GM21529 (cell line): Measurements from ENCODE around the gene TBC1D17.

Experiments used
- ATAC-seq: cut with Tn5 transposase; IDR thresholded peaks from one replicate; pipeline ENCODE4 v1.9.1; 2021; ENCODE audit not compliant: unreplicated experiment

Gene TBC1D17

DNA sequence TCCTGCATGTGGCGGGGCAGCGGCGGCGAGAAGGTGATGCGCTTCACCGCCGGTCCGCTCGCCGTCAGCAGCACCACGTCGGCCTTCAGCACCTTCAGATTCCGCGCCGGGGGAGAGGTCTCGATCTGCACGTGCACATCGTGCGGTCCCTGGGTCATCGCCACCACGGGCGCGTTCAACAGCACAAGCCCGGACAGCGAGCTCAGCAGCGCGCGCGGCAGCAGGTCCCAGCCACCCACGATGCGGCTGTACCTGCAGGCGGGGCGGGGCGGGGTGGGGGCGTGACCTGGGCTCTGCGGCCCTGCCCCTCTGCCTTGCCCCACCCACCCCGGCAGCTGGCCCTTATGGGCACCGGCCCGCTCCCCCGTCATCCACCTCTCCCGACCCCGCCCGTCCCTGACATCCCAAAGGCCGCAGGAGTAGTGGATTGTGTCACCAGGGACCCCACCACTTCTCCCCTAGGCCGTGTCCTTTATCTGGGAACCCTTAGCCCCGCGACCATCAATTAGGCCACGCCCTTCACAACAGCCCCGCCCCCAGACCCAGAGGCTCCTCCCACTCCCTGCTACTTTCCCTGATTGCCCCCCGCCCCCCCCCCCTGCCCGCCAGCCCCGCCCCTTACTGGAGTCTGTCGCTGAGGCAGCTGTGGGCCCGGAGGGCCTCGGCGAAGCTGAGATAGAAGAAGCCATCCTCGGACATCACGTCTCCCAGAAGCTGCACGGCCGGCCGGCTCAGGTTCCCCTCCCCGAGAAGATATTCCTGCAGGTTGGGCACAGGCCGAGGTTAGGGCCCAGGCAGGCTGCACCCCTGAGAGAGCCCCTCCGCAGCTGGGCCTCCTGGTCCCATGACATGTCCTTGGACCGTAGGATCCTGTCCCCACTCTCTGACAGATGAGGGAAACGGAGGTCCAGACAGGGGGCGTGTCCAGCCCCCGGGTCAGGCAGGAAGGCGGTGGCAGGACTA is 13.1 kb downstream of the TBC1D17 start:
- ATAC-seq: no peak

DNA sequence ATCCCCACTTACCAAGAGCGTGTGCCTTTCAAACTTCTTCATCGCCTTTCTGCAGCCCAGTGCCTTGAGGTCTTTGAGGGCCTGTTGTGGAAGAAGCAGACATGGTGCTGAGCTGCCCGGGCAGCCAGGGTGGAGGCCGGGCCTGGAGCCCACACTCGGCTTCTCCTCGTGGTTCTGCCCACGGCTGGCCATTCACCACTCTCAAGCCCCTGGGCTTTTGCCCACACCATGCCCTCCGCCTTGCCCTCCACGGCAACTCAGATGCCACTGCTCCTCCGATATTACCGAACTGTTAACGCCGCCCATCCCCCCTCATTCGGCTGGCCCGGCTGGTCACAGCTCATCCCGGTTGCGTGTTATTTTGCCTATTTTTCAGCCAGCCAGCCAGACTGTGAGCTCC is 13.9 kb downstream of the TBC1D17 start:
- no peak for ATAC-seq

DNA sequence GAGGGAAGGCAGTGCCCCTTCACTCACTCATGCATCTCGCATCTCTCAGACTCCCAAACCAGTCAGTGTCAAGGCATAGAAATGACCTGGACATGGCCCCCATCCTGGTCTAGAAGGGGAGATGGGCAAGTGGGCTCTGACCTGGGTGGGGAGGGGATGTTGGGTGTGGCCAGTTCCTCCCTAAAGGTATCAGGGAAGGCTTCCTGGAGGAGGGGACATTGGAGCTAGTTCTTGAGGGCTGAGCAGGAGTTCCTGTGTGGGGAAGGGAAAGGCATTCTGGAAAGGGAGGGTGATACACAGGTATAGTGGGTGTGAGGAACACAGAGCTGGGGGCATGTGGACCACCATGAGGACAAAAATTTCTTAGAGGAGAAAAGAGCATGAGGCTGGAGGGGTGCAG is 15.2 kb downstream of the TBC1D17 start:
- no peak for ATAC-seq

DNA sequence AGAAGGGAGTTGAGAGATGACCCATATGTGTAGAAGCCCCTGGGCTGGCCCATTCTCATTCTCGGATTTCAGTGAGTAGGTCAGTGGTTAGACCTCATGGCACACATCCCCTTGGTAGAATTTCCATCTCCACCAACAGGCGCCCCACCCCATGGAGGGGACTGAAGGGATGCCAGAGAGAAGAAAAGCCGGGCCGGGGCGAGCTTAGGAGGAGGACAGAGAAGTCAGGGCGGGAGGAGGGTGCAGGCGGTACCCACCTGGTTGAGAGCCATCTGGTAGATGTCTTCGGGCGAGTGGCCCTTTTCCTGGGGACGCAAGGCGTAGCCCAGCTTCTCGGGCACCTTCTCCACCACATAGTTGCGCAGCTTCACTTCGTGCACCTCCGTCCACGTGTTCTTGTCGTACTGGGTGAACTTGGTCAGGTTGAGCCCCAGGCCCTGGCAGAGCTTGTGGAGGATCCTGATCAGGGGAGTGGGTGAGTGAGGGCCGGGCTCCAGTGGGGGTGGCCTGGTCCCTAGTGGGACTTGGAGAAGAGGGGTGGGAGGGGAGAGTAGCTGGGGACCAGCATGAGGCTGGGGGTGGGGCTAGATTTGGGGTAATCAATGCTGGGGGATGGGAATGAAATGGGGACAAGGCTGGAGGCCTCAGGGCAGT is 16.6 kb downstream of the TBC1D17 start:
- ATAC-seq: no peak

DNA sequence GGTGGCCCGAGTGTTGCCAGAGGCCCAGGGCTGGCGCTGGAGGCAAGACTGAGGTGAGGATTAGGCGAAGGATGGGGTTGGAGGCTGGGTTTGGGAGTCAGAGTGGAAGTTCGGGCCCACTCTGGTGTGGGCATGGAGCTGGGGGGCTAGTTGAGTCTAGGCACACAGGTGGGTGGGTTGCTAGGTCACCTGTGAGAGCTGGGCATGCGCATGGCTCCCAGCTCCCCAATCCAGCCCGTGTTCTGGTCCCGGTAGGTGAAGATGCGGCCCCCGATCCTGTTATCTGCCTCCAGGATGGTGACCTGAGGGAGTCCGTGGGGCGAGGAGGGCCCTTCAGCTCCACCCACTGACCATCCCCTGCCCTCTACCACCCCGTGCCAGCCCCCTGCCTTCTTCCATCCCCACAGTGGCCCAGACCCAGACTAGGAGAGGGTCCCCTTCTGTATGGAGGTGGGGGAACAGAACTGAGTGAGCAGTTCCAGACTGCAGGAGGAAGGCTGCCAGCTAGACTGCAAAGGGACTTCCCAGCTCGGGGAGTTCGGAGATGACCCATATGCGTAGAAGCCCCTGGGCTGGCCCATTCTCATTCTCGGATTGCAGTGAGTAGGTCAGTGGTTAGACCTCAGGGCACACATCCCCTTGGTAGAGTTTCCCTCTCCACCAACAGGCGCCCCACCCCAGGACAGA is 17.5 kb downstream of the TBC1D17 start:
- ATAC-seq: no peak

DNA sequence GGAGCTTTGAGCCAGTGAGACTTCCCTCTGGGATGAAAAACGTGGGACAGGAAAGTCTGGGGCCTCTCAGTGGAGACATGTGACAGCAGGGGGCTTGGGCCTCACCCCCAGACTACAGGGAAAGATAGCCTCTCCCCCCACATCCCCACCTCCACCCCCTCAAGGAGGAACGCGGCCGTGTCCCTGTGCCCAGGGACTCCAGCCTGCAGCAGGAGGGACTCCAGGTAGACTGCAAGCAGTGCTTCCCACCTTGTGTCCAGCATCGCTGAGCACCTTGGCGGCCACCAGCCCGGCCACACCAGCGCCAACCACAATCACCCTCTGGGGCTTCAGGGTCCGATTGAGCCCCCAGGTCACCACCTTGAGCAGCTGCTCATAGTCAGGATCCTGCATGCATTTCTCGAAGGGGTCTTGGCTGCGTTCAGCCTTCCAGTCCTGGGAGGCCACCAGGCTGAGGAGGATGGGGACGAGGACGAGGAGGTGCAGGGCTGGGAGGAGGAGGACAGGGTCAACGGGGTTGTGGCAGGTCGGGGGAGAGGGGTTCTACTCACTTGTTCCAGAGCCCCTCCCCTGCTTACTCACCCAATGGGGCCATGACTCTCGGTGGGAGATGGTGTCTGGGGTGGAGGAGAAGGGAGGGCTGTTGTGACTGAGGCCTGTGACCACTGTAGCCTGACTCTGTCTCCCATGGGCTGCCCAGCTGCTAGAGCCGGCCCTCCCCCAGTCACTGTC is 18.2 kb downstream of the TBC1D17 start:
- no peak for ATAC-seq

DNA sequence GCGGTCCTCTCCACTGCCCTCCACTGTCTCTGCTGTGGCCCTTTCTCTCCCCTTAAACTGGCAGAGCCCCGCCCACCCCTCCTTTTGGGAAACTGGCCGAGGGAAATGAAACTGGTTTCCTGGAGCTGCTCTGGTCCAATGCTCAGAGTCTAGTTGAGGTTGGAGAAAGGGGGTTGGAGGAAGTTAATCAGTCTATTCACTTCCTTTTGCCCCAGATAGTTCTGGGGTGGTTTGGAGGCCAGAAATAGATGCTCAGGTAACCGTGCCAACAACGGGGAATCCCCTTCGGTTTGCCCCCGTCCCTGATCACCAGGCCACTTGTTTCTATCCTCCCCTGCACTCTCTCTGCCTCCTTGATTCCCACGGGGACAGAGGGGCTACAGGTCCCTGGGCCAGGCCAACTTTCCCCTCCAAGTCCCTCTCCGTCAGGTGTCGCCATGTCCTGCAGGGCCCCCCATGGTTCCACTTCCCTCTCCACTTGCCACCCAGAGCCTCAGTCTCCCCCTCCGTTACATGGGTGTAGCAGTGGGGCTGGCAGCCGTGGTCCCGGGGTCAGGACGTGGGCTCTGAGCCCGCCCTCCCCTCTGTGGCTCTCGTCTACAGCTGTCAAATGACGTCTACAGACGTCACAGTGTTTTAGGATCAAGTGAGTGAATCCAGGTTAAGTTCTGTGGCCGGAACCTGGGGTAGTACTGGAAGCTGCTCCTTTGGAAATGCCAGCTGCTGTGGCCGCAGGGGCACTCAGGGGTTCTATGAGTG is 19.5 kb downstream of the TBC1D17 start, which contains the start of gene IL4I1:
Gene IL4I1 (minus strand): TSS at position 25 of the 759 bp plus-strand sequence. CDS start 727 bp downstream, outside the sequence.
- ATAC-seq: peak; percentile 47

DNA sequence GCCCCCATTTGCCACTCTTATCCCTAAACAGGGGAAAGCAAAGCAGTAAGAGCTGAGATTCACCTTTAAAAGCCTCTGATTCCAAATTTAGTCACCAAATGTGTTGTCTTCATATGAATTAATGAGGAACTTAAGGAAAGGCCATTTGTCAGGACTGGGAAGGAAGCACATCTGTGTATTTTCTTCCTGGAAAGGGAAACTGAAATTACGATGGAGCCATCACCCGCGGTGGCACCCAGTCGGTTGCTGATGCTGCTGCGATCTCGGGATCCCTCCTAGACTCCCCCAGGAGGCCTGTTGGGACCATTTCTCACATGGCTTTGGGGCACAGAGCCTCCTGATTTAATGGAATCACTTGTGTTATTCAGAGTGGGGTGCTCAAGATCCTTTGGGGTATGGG is 26.6 kb downstream of the TBC1D17 start:
- ATAC-seq: no peak

DNA sequence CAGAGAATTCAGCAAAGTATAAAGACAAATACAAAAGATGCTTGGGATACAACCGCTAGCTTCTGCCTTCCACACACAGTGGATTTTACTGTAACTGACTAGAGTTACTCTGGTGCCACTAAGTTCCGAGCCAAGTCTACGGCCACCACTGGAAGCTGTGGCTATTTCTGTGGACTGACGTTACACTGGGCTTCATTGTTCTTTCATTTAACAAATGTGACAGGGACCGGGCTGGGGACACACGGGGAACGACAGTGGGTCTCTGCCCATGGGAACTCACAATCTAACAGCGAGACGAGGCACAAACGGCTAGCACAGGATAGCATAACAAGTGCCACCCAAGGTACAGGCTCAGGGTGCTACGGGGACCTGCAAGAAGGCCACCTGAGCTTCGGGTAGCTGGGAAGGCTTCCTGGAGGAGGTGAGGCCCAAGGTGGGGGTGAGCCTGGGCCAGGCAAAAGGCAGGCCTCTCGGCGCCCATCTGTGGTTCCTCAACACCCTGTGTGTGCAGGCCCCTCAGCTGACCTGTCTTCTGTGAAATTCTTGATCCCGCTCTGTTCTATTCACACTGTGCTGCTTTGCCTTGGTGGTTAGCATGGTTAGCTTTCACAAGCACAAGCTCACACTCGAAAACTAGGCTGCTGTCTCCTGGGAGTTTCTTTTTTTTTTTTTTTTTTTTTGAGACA is 29.5 kb downstream of the TBC1D17 start:
- ATAC-seq: no peak

DNA sequence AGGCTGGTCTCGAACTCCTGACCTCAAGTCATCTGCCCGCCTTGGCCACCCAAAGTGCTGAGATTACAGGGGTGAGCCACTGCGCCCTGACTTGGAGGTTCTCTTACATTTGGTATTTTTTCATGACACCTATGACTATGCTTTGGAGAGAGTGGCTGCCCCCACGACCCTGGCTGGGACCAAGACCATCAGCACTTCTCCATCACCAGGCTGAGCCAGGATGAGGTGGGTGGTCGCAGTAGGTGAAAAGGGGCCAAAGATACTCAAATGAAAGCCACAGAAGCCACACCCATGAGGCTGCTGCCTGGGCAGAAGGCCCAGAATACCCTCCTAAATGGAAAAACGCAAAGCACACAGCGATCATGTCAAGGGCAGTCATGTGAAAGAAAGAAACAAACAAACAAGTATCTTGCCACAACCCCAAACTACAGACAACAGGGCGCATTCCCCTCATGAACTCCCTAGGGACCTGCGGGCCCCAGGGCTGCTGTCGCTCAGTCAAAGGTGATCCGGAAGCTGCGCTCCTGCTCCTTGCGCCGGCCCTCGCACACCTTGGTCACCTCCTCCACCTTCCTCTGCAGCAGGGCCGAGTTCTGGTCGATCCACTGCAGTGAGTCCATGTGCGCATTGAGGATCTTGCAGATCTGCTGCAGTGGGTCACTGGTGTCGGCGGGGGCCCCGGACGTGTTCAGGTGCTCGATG is 30.4 kb downstream of the TBC1D17 start:
- ATAC-seq: no peak

DNA sequence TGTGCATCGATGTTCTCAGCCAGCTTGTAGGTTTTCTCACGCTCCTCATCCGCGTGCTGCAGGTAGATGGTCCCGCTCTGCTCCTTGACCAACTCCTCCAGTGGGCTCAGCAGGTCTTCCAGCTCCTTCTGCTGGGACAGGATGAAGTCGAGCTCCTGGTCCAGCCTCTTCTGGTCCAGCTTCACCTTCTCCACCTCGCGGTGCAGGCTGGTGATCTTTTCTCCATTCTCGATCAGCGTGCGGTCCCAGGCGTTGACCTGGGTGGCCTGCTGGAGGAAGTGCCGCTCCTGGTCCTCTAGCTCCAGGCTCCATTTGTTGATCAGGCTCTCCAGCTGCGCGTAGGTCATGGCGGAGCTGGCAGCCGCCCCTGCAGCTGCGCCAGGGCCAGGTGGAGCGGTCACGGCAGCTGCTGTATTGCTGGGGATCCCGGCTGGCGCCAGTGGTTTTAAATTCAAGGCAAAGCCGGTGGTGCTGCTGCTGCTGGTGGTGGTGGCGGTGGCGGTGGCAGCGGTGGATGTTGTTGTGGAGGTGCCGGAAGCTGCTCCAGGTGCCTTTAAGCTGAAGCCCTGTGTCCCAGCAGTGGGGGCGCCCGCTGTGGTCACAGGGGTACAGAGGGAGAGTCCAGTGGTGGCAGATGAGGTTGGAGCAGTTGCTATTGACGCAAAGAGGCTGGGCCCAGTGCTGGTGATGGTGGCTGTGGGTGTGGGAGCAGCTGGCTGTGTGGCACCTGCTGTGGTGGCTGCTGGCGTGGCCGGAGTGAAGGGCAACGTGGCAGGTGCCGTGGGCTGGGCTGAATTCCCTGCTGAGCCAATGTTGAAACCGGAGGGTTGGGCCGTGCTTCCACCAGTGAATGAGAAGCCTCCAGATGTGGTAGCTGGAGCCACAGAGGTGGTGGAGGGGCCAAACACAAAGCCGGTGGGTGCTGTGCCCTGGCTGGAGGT is 31.2 kb downstream of the TBC1D17 start:
- no peak for ATAC-seq

DNA sequence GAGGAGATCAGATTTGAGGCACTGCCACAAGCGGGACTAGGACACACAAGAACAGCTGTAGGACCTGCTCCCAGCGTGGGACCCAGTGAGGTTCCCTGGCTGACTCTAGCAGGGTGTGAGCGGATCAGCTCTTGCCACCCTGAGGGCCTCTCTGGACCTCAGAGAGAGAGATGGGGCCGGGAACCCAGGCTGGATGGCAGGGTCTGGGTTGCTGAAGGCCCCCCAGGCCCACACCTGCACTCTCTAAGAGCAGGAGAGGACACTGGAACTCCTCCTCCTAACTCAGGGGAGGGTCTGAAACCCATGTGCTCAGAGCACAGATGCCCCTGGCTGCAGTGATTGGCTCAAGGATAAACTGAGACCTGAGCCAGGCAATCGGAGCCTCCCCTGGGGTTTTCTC is 32.7 kb downstream of the TBC1D17 start:
- ATAC-seq: no peak

DNA sequence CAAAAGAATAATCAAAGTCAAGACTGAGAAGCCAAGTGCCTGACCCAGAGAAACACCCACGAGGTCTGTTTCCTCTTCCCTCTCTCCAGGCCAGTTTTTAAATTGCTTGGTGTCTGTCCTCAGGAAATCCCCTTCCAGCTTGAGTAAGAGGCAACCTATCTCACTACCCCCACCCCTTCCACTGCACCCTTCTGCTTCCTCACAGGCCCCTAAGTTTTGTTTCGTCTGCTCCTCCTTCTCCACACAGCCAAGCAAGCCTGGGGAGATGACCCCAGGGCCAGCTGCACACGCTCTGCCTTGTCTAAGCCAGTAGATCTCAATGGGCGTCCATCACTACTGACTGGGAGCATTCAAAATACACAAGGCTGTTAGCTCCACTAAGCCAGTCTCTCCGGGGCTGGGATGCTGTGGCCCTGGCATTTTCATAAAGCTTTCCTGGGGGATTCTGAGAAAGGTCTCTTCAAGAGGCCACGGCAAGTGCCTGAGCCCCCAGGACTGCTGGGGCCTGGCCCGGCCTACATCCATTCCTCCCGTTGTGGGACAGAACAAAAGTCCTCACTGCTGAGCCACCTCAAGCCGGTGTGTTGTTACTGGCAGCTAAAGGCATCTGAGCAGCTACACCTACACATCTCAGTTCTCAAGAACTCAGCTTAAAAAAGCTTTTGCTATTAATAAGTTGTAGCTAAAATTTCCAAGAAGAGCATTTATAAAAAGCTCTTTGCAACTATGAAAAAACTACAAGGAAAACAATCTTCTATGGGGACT is 34.1 kb downstream of the TBC1D17 start:
- ATAC-seq: peak; percentile 39

DNA sequence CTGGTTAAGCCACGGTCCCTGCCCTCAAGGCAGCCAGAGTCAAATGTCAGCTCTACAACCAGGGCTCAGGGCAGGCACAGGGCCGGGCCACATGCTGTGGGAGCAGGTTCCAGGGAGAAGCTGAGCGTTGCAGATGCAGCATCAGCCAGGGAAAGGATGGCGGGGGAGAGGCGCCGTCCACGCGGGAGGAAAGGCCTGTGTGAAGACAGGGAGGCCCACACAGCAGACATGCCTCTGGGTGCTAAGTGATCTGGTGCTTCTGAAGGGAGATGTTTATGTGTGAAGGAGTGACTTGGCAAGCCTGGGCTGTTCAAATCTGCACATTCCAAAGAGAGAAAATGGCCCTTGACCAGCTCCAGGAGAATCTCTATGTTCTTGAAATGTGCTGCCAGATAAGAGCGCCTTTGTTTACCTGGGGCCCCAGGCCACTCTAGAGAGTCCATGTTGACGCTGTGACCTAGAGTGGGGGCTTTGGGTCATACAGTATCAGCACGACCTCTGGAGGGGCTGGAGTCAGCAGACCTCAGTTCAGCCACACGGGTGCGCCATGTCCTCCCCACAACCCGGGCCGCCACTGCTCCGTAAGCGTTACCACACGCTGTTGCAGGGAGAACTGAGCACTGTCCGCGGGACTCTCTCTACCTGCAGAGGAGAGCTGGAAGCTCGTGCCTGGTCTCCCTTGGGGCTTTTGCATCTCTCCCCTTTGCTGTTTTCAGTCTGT is 35.6 kb downstream of the TBC1D17 start:
- no peak for ATAC-seq

DNA sequence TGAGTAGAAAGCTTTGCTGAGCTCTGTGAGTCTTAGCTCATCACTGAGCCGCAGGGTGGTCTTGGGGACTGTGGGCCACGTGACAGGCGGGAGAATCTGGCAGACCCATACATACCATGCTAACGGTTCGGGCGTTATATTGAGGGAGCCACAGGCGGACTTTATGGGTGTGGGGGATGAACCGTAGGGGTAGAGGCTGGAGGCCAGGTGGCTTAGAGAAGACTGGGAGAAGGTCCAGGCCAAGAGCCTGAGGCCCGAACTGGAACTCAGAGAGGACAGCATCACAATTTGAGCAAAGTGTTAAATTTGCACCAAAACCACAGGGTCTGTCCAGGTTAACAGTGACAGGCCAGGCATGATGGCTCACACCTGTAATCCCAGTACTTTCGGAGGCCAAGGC is 36.2 kb downstream of the TBC1D17 start:
- ATAC-seq: no peak

DNA sequence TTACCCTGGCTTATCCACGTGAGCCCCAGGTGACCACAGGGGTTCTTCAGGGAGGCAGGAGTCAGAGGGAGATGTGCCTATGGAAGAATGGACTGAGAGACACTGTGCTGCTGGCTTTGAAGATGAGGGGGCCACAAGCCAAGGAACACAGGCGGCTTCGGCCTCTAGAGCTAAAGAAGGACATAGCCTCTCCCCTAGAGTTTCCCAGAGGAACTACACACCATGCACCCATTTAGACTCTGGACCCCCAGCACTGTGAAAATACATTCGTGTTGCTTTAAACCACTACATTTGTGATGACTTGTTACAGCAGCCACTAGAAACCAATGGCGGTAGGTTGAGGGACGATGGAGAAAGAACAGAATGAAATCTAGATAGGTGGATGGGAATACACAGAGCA is 37.8 kb downstream of the TBC1D17 start:
- no peak for ATAC-seq
